Measurements from ENCODE around the gene CFAP97D2. TPM values are rescaled to one million over a fixed set of nuclear protein-coding genes. Genes with fewer than 3 reads are reported as not detected.
"Not testable (repeated sequence)": the region's sequence is repeated elsewhere in the genome, so short reads cannot be mapped to it uniquely, and the experiment has no call there.

CFAP97D2 gene
- total RNA-seq, 1 experiment from 2014 or later, result not detected

GRCh38 chr13:114148521-114148855 lies 30.6 kb upstream of the CFAP97D2 start (continued):
- TF ChIP-seq PREB (CRISPR knock-in tag; IDR thresholded peaks at IDR 0.05; ENCODE audit: borderline replicate concordance), result no peak
- no peak for TF ChIP-seq ETV6 (CRISPR knock-in tag; IDR thresholded peaks at IDR 0.05)
- no peak for TF ChIP-seq ZNF532 (CRISPR knock-in tag; IDR thresholded peaks at IDR 0.05; ENCODE audit: borderline replicate concordance)
- TF ChIP-seq TCF7 (CRISPR knock-in tag; IDR thresholded peaks at IDR 0.05; ENCODE audit: low read depth), result no peak
- TF ChIP-seq ERG (CRISPR knock-in tag; IDR thresholded peaks at IDR 0.05), result no peak
- no peak for TF ChIP-seq STAT6 (CRISPR knock-in tag; conservative IDR thresholded peaks at IDR 0.05; ENCODE audit: low read depth)
- no peak for TF ChIP-seq SMAD4 (CRISPR knock-in tag; IDR thresholded peaks at IDR 0.05)
- TF ChIP-seq ZNF396 (CRISPR knock-in tag; IDR thresholded peaks at IDR 0.05; ENCODE audit: borderline replicate concordance), result no peak

- CTCF ChIA-PET, result interaction anchor here (1.5 kb wide), 1 partner anchor 77 kb away, joined by 3 read pairs; no protein-coding TSS in a partner anchor
- ATAC-seq; H3K27me3 Mint-ChIP-seq (ENCODE audit: low read depth); H3K36me3 Mint-ChIP-seq; POLR2A ChIA-PET; DNase-seq (ENCODE audit: low spot score); H3K27ac Mint-ChIP-seq; H3K4me1 Mint-ChIP-seq; H3K9me3 Mint-ChIP-seq; H3K4me3 Mint-ChIP-seq: not testable (repeated sequence)
These were observed 30.2 kb upstream of the CFAP97D2 start for GRCh38 chr13:114148886-114149285.

GRCh38 chr13:114149774-114150740 lies 29.0 kb upstream of the CFAP97D2 start:
- Mint-ChIP-seq H3K9me3 (peaks cover 8% of the 10 kb centered on the region), H3K27ac (no peak overlapping the region), H3K27me3 (ENCODE audit: low read depth) (no peaks in the 10 kb centered on the region; the same call in 1 of the 2 replicates), H3K36me3 (no peaks in the 10 kb centered on the region), H3K4me1 (no peaks in the 10 kb centered on the region), H3K4me3 (no peak overlapping the region)
- TF ChIP-seq TEAD4 (CRISPR knock-in tag; IDR thresholded peaks at IDR 0.05) (no peak), OVOL2 (CRISPR knock-in tag; IDR thresholded peaks at IDR 0.05; ENCODE audit: borderline replicate concordance) (no peak), AR (CRISPR knock-in tag; IDR thresholded peaks at IDR 0.05) (no peak), SMAD3 (CRISPR knock-in tag; IDR thresholded peaks at IDR 0.05; ENCODE audit: borderline replicate concordance) (no peak), RELA (CRISPR knock-in tag; IDR thresholded peaks at IDR 0.05; ENCODE audit: borderline replicate concordance) (no peak), ZSCAN18 (CRISPR knock-in tag; IDR thresholded peaks at IDR 0.05) (no peak), ETV6 (CRISPR knock-in tag; IDR thresholded peaks at IDR 0.05) (no peak)
- DNase-seq (ENCODE audit: low spot score) (no peak), ATAC-seq (no peak)
- ChIA-PET POLR2A (no interaction called here), CTCF (no interaction called here)

Data from WTC11 (cell line).